ENCODE data around the gene UCK2. TPM values are rescaled to one million over a fixed set of nuclear protein-coding genes. Genes with fewer than 3 reads are reported as not detected.

UCK2 gene
- total and polyA plus RNA-seq, 2 donors (not counting 1 experiment from before 2014, with no cell fraction given), result 8.9 to 11.5 TPM

- Mint-ChIP-seq H3K4me3 (no peak overlapping the region), H3K27ac (no peak overlapping the region), H3K27me3 (no peaks in the 10 kb centered on the region), H3K4me1 (peaks cover 20% of the 10 kb centered on the region), H3K9me3 (ENCODE audit: insufficient read depth) (no peaks in the 10 kb centered on the region)
- CTCF ChIA-PET, result interaction anchor here (0.6 kb wide), 1 partner anchor 13 kb away, joined by 3 read pairs; no protein-coding TSS in a partner anchor
- Histone ChIP-seq H3K27me3 (replicated peaks in 1 of 4; ENCODE audit: control extremely low read depth in 1 of 4, control insufficient read depth in 3 of 4, insufficient read depth in 4 of 4, low read length in 3 of 4) (no peaks in the 10 kb centered on the region), H3K4me3 (ENCODE audit: control extremely low read depth in 1 of 5, extremely low read depth in 1 of 5, insufficient read depth in 1 of 5, low read depth in 2 of 5, low read length in 4 of 5) (no peak overlapping the region), H3K4me2 (replicated peaks; ENCODE audit: low read depth, low read length, poor library complexity, severe bottlenecking) (no peak overlapping the region), H2AFZ (ENCODE audit: insufficient read depth, low read depth, low read length, poor library complexity, severe bottlenecking) (no peak overlapping the region), H3K9me3 (ENCODE audit: control extremely low read depth in 1 of 3, control insufficient read depth in 2 of 3, insufficient read depth in 1 of 3, low read length in 2 of 3) (no peaks in the 10 kb centered on the region), H3K27ac (ENCODE audit: low read length in 2 of 2) (no peak overlapping the region), H4K20me1 (ENCODE audit: control insufficient read depth, insufficient read depth, low read length, poor library complexity, severe bottlenecking) (no peaks in the 10 kb centered on the region), H3K79me2 (ENCODE audit: control insufficient read depth, insufficient read depth, low read length) (peaks cover 28% of the 10 kb centered on the region), H3K4me1 (ENCODE audit: control insufficient read depth in 2 of 2, insufficient read depth in 2 of 2, low read length in 2 of 2) (peaks cover 3 to 6% of the 10 kb centered on the region in 2 donors), H3K9ac (ENCODE audit: low read length) (no peak overlapping the region), H3K36me3 (replicated peaks in 1 of 2; ENCODE audit: control extremely low read depth in 1 of 2, control insufficient read depth in 1 of 2, extremely low read depth in 1 of 2, insufficient read depth in 2 of 2, low read length in 1 of 2) (no peaks in the 10 kb centered on the region)
- POLR2A ChIA-PET, result no interaction called here
- no peak for ATAC-seq (ENCODE audit: low read depth)
- TF ChIP-seq EZH2 (IDR thresholded peaks at IDR 0.05; ENCODE audit: borderline replicate concordance, insufficient read depth, low read depth, low read length, poor library complexity, severe bottlenecking) (no peak), CTCF (IDR thresholded peaks at IDR 0.05) (no peak)
- intact Hi-C loops (cut with micrococcal nuclease), result no loop called here
- no peak for DNase-seq
- no CpG with 5 or more reads among the region's 3 CpGs for WGBS (ENCODE audit: insufficient coverage)
Observed at GRCh38 chr1:165885305-165885694, 57.9 kb downstream of the UCK2 start.

- Mint-ChIP-seq H3K9me3 (ENCODE audit: insufficient read depth) (no peaks in the 10 kb centered on the region), H3K4me1 (peaks cover 20% of the 10 kb centered on the region), H3K27ac (no peak overlapping the region), H3K27me3 (no peaks in the 10 kb centered on the region), H3K4me3 (no peak overlapping the region)
- Histone ChIP-seq H2AFZ (ENCODE audit: insufficient read depth, low read depth, low read length, poor library complexity, severe bottlenecking) (no peak overlapping the region), H3K27me3 (replicated peaks in 1 of 4; ENCODE audit: control extremely low read depth in 1 of 4, control insufficient read depth in 3 of 4, insufficient read depth in 4 of 4, low read length in 3 of 4) (no peaks in the 10 kb centered on the region), H3K4me2 (replicated peaks; ENCODE audit: low read depth, low read length, poor library complexity, severe bottlenecking) (no peak overlapping the region), H4K20me1 (ENCODE audit: control insufficient read depth, insufficient read depth, low read length, poor library complexity, severe bottlenecking) (no peaks in the 10 kb centered on the region), H3K4me1 (ENCODE audit: control insufficient read depth in 2 of 2, insufficient read depth in 2 of 2, low read length in 2 of 2) (peaks cover 3 to 6% of the 10 kb centered on the region in 2 donors), H3K9me3 (ENCODE audit: control extremely low read depth in 1 of 3, control insufficient read depth in 2 of 3, insufficient read depth in 1 of 3, low read length in 2 of 3) (no peaks in the 10 kb centered on the region), H3K27ac (ENCODE audit: low read length in 2 of 2) (no peak overlapping the region), H3K9ac (ENCODE audit: low read length) (no peak overlapping the region), H3K36me3 (replicated peaks in 1 of 2; ENCODE audit: control extremely low read depth in 1 of 2, control insufficient read depth in 1 of 2, extremely low read depth in 1 of 2, insufficient read depth in 2 of 2, low read length in 1 of 2) (no peaks in the 10 kb centered on the region), H3K4me3 (ENCODE audit: control extremely low read depth in 1 of 5, extremely low read depth in 1 of 5, insufficient read depth in 1 of 5, low read depth in 2 of 5, low read length in 4 of 5) (no peak overlapping the region), H3K79me2 (ENCODE audit: control insufficient read depth, insufficient read depth, low read length) (peaks cover 28% of the 10 kb centered on the region)
- POLR2A ChIA-PET, result no interaction called here
- intact Hi-C loops (cut with micrococcal nuclease), result no loop called here
- CTCF ChIA-PET, result no interaction called here
- WGBS (ENCODE audit: insufficient coverage), result 100% methylated on average over 1 of the region's 2 CpGs
- TF ChIP-seq EZH2 (IDR thresholded peaks at IDR 0.05; ENCODE audit: borderline replicate concordance, insufficient read depth, low read depth, low read length, poor library complexity, severe bottlenecking) (no peak), CTCF (IDR thresholded peaks at IDR 0.05) (no peak)
- ATAC-seq (ENCODE audit: low read depth) (no peak), DNase-seq (no peak)
Observed at GRCh38 chr1:165886193-165886592, 58.8 kb downstream of the UCK2 start.

Data from B cell (primary cell).